DMS 273 (cell line): ENCODE results near the gene ZNF594.
"Not testable (repeated sequence)": the region's sequence is repeated elsewhere in the genome, so short reads cannot be mapped to it uniquely, and the experiment has no call there.

Source experiments
- DNase-seq: peaks from one replicate; lab custom pipeline; 2025; ENCODE audit not compliant: unreplicated experiment; lab: John Stamatoyannopoulos, UW

The ZNF594 gene

GRCh38 chr17:5137511-5138197, 54.0 kb downstream of the ZNF594 start:
- not testable (repeated sequence) for DNase-seq

GRCh38 chr17:5136580-5137412, 54.9 kb downstream of the ZNF594 start:
- DNase-seq = not testable (repeated sequence)

- no peak for DNase-seq
These were observed 55.7 kb downstream of the ZNF594 start for GRCh38 chr17:5135726-5136579.

DNA sequence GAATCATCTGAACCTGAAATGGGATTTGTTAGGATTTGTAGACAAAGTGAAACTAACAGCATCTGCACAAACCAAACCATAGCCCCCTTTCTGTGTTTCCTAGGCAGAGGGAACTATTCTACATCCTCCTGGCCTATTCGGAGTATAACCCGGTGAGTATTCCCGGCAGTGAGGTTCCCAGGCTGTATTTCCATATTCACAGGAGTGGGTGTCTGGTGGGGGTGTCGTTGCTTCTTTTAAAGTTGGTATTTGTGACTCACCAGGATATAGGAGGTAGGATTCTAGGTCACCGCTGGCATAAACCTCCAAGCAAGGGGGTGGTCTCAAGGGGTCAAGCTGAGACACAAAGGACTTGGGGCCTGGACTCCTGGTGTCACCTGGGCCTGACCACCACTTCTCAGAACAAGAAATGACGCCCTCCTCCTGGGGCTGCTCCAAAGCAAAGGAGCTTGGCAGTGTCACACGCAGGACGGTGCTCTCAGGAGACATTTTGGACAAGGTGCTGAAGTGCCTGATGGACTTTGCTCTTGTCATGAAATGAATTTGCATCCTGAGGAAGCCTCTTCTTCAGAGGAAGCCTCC, 56.4 kb downstream of the ZNF594 start:
- DNase-seq = not testable (repeated sequence)

GRCh38 chr17:5134571-5134970, 57.1 kb downstream of the ZNF594 start:
- DNase-seq = not testable (repeated sequence)

- DNase-seq = not testable (repeated sequence)
These were observed 57.7 kb downstream of the ZNF594 start for GRCh38 chr17:5133961-5134360.

DNA sequence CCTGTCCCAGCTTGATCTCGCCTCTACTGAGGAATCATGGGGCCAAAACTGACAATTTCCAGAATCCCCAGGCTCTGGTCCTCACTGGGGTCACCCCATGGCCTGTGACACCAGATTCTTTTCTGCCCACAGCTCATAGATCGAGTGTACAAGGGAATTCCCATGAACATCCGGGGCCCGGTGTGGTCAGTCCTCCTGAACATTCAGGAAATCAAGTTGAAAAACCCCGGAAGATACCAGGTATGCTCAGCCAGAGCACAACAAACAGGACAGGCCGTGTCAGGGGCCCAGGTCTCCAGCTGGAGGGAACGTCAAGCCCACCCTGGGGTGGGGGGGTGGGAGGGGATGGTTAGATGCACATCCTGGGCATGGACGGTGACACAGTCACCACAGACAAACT, 58.4 kb downstream of the ZNF594 start:
- no peak for DNase-seq

GRCh38 chr17:5132503-5133225, 59.0 kb downstream of the ZNF594 start:
- not testable (repeated sequence) for DNase-seq

DNA sequence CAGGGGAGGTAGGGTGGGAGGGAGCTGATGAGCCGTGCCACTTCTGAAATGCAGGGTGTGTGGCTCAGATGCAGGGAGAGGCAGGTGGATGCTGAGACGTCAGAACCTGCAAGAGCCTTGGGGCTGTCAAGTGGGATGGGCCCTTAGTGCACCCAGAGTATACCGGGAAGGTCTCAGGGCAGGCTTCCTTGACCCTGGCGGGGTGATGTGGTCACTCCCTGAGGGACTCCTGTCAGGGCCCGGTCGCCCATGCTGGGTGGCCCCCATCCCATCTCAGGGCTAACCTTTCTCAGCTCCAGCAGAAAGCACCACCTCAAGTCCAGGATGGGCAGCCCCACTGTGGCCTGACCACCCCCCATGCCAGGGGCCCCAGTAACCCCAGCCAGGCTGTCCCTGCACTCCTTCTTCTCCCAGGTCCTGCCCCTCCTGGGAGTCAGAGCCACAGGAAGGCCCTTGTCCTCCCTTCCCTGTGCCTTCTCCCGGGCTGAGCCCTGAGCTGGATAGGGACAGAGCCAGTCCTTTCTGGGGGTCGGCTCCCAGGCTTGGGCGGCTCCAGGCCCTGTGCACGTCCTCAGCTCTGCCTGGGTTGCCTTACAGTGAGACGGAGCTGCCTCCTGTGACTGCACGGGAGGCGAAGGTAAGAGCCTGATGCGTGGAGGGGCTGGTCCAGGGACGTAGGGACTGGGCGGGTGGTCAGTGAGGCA, 59.7 kb downstream of the ZNF594 start:
- not testable (repeated sequence) for DNase-seq

- no peak for DNase-seq
These were observed 60.4 kb downstream of the ZNF594 start for GRCh38 chr17:5131146-5131715.

DNA sequence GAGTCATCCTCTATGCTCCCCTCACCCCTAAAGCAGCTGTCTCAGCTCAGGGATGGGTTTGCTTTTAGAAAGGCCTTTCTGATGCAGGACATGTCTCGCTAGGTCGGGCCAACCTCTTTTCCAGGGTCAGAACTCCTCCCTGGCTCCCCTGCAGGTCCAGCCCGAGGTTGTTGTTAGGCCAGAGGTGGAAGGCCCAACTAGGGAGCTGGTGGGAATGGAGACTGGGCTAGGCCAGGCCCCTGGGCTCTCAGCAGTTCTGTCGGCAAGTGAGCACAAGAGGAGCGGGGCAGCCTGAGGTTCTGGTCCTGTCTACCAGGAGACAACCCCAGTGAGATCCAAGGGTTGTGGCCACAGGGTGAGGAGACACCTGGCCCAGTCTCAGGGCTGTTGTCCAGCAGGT, 61.0 kb downstream of the ZNF594 start:
- DNase-seq = not testable (repeated sequence)

DNA sequence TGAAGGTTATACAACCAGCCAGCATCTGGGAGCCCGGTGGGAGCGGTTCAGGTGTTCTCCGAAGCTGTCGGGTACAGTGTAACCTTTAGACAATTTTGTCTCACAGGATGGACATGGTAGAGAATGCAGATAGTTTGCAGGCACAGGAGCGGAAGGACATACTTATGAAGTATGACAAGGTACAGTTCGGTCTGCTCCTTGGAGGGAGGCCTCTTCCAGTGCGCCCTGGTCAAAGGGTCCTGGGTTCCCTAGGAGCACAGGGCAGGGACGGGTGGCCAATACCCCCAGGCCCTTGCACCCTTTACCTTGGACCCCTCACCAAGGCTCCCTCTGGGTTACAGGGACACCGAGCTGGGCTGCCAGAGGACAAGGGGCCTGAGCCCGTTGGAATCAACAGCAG, 61.4 kb downstream of the ZNF594 start:
- DNase-seq = not testable (repeated sequence)

GRCh38 chr17:5129770-5130169, 61.9 kb downstream of the ZNF594 start:
- DNase-seq = not testable (repeated sequence)
